ENCODE measurements around the gene PCBP4.
"Not testable (repeated sequence)": the region's sequence is repeated elsewhere in the genome, so short reads cannot be mapped to it uniquely, and the experiment has no call there.

Gene PCBP4

GRCh38 chr3:52001443-52001974, 34.3 kb upstream of the PCBP4 start:
- peaks cover 13% of the 10 kb centered on the region for H3K4me1 Mint-ChIP-seq (ENCODE audit: low read depth)
- H3K27me3 Mint-ChIP-seq (ENCODE audit: low read depth) = peaks cover 13% of the 10 kb centered on the region
- no peaks in the 10 kb centered on the region for H3K9me3 Mint-ChIP-seq
- no peak overlapping the region for H3K4me3 Mint-ChIP-seq
- peak; percentile 77 for DNase-seq (ENCODE audit: low spot score)
- no peaks in the 10 kb centered on the region for H3K36me3 Mint-ChIP-seq (ENCODE audit: low read depth)
- peak overlapping the region; percentile 12 for H3K27ac Mint-ChIP-seq

DNA sequence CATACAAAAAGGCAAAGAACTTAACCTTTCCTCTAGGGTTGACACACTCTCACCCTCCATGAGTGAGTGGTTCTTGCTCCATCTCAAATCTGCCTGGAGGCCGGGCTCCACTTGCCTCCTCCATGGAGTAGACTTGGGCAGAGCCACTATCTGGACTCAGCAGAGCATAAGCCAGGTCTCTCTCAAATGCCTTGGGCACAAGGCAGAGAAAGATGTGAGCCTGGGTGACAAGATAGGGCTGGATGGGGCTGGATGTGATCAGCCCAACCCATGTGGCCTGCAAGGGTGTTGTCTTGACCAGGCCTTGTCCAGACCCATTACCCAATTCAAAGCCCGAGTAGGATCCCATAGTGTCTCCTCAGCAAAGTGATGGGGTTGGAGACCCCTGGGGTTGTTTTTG, 32.6 kb upstream of the PCBP4 start:
- Mint-ChIP-seq H3K27ac (no peak overlapping the region), H3K36me3 (ENCODE audit: low read depth) (peaks cover 11% of the 10 kb centered on the region), H3K9me3 (no peaks in the 10 kb centered on the region), H3K4me1 (ENCODE audit: low read depth) (peaks cover 10% of the 10 kb centered on the region), H3K4me3 (no peak overlapping the region), H3K27me3 (ENCODE audit: low read depth) (peaks cover 13% of the 10 kb centered on the region)
- DNase-seq (ENCODE audit: low spot score) = no peak

DNA sequence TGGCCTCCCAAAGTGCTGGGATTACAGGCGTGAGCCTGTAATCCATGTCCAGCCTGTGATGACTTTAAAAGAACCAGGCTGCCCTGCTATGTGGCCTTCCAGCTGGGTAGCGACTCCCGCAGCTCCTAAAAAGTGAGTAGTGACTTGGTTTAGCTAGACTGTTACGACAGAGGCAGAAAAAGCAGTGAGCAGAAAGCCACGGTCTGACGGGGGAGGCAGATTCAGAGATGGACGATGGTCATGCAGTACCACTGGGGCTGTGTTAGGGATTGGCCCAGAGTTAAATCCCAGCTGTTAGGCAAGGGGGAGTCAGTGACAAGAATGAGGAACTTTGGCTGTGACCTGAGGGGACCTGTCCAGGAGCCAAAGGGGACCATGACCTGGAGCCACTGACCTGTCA, 31.5 kb upstream of the PCBP4 start:
- H3K4me3 Mint-ChIP-seq = no peak overlapping the region
- H3K27me3 Mint-ChIP-seq (ENCODE audit: low read depth) = peaks cover 13% of the 10 kb centered on the region
- DNase-seq (ENCODE audit: low spot score) = no peak
- H3K27ac Mint-ChIP-seq = no peak overlapping the region
- no peaks in the 10 kb centered on the region for H3K9me3 Mint-ChIP-seq
- H3K4me1 Mint-ChIP-seq (ENCODE audit: low read depth) = peaks cover 19% of the 10 kb centered on the region
- H3K36me3 Mint-ChIP-seq (ENCODE audit: low read depth) = peaks cover 22% of the 10 kb centered on the region

GRCh38 chr3:51997935-51998596, 30.8 kb upstream of the PCBP4 start:
- Mint-ChIP-seq H3K9me3 (no peaks in the 10 kb centered on the region), H3K4me1 (ENCODE audit: low read depth) (peaks cover 21% of the 10 kb centered on the region), H3K27ac (no peak overlapping the region), H3K4me3 (no peak overlapping the region), H3K27me3 (ENCODE audit: low read depth) (peaks cover 13% of the 10 kb centered on the region), H3K36me3 (ENCODE audit: low read depth) (peaks cover 28% of the 10 kb centered on the region)
- DNase-seq (ENCODE audit: low spot score) = no peak

- DNase-seq (ENCODE audit: low spot score) = no peak
- Mint-ChIP-seq H3K4me3 (no peak overlapping the region), H3K27me3 (ENCODE audit: low read depth) (peaks cover 13% of the 10 kb centered on the region), H3K27ac (no peak overlapping the region), H3K36me3 (ENCODE audit: low read depth) (peaks cover 34% of the 10 kb centered on the region), H3K9me3 (no peaks in the 10 kb centered on the region), H3K4me1 (ENCODE audit: low read depth) (peaks cover 24% of the 10 kb centered on the region)
Observed at GRCh38 chr3:51997172-51997571, 29.9 kb upstream of the PCBP4 start.

GRCh38 chr3:51995346-51996163, 28.3 kb upstream of the PCBP4 start, which contains the start of gene RPL29:
Gene RPL29 (minus strand): TSS chr3:51995895. CDS start chr3:51995461, 434 bp downstream.
- H3K27ac Mint-ChIP-seq = peak within 1 kb of the TSS; percentile 100
- DNase-seq (ENCODE audit: low spot score) = peak; percentile 89
- peaks cover 37% of the 10 kb centered on the region for H3K36me3 Mint-ChIP-seq (ENCODE audit: low read depth)
- no peaks in the 10 kb centered on the region for H3K9me3 Mint-ChIP-seq
- peaks cover 13% of the 10 kb centered on the region for H3K27me3 Mint-ChIP-seq (ENCODE audit: low read depth)
- peak within 1 kb of the TSS; percentile 100 for H3K4me3 Mint-ChIP-seq
- peaks cover 26% of the 10 kb centered on the region for H3K4me1 Mint-ChIP-seq (ENCODE audit: low read depth)

DNA sequence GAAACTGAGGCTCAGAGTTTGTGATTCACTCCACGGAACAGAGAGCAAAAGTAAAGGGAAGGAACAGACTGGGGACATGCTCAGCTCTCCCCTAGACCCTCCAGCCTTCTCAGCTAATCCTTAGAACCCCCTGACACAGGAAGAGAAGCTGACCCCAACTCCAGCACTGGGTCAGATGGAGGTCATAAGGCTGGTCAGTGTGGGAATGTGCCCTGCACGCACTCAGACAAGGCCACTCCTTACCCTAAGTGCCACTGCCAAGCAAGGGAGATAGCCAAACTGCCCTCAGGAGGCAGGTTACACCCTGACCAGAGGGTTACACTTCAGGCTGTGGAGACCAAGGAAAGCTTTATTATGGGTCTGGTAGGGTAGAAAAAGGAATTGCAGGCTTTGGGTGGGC, 27.3 kb upstream of the PCBP4 start:
- Mint-ChIP-seq H3K27me3 (ENCODE audit: low read depth) (peaks cover 9% of the 10 kb centered on the region), H3K4me3 (peak overlapping the region; percentile 100), H3K36me3 (ENCODE audit: low read depth) (peaks cover 37% of the 10 kb centered on the region), H3K9me3 (no peaks in the 10 kb centered on the region), H3K4me1 (ENCODE audit: low read depth) (peaks cover 26% of the 10 kb centered on the region), H3K27ac (peak overlapping the region; percentile 100)
- DNase-seq (ENCODE audit: low spot score) = no peak

DNA sequence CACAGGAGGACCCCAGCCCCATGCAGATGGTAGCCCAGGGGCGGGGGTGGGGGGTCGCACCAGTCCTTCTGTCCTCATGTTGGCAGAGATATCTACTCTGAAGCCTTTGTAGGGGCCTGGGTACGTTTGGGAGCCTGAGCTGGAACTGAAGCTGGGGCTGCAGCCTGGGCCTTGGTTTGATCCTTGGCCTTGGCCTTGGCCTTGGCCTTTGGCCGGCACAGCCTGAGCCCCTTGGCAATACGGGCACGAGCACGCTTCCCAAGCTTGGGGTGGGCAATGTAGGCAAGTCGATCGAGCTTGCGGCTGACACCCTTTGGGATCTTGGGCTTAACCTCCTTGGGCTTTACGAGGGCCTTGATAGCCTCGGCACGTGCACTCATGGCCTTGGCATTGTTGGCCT, 26.4 kb upstream of the PCBP4 start:
- Mint-ChIP-seq H3K4me3 (peak overlapping the region; percentile 100), H3K4me1 (ENCODE audit: low read depth) (peaks cover 26% of the 10 kb centered on the region), H3K36me3 (ENCODE audit: low read depth) (peaks cover 37% of the 10 kb centered on the region)
- H3K27ac Mint-ChIP-seq; H3K27me3 Mint-ChIP-seq (ENCODE audit: low read depth); H3K9me3 Mint-ChIP-seq; DNase-seq (ENCODE audit: low spot score): not testable (repeated sequence)

- Mint-ChIP-seq H3K36me3 (ENCODE audit: low read depth) (peaks cover 37% of the 10 kb centered on the region), H3K9me3 (no peaks in the 10 kb centered on the region), H3K4me3 (no peak overlapping the region), H3K27me3 (ENCODE audit: low read depth) (peaks cover 2% of the 10 kb centered on the region), H3K27ac (no peak overlapping the region), H3K4me1 (ENCODE audit: low read depth) (peaks cover 24% of the 10 kb centered on the region)
- no peak for DNase-seq (ENCODE audit: low spot score)
Observed at GRCh38 chr3:51992017-51992682, 24.9 kb upstream of the PCBP4 start.

GRCh38 chr3:51990501-51990971, 23.3 kb upstream of the PCBP4 start:
- H3K27ac Mint-ChIP-seq; H3K9me3 Mint-ChIP-seq; H3K27me3 Mint-ChIP-seq (ENCODE audit: low read depth); DNase-seq (ENCODE audit: low spot score); H3K4me3 Mint-ChIP-seq: not testable (repeated sequence)
- H3K36me3 Mint-ChIP-seq (ENCODE audit: low read depth) = peaks cover 33% of the 10 kb centered on the region
- H3K4me1 Mint-ChIP-seq (ENCODE audit: low read depth) = peaks cover 20% of the 10 kb centered on the region

DNA sequence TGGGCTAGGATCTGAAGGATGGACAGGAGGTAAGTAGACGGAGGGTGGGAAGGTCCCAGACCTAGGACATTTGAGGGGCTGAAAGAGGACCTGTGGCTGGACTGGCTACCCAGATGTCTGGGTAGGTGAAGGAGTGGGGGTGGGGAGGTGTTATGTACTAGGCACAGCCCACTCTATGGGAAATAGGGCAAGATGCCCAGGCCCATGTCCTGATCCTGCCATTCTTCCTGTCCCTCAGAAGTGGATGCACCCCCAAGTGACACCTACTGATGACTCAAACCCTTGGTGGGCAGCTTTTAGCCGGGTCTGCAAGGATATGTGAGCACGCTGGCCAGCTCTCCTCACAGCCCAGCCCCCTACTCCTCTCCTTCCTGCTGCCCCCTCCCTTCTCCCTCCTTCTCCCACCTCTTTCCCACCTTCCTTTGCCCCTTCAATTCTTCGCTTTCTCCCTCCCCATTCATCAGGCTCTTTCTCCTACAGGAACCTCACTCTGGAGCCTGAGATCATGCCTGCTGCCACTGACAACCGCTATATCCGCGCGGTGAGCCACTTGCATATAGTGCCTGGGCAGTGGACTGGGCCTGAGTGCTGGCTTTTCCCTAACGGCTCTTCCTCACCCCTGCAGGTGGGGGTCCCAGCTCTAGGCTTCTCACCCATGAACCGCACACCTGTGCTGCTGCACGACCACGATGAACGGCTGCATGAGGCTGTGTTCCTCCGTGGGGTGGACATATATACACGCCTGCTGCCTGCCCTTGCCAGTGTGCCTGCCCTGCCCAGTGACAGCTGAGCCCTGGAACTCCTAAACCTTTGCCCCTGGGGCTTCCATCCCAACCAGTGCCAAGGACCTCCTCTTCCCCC, 21.3 kb upstream of the PCBP4 start:
- H3K4me1 Mint-ChIP-seq (ENCODE audit: low read depth) = peaks cover 15% of the 10 kb centered on the region
- H3K9me3 Mint-ChIP-seq = no peaks in the 10 kb centered on the region
- no peak overlapping the region for H3K4me3 Mint-ChIP-seq
- no peaks in the 10 kb centered on the region for H3K27me3 Mint-ChIP-seq (ENCODE audit: low read depth)
- no peak for DNase-seq (ENCODE audit: low spot score)
- H3K36me3 Mint-ChIP-seq (ENCODE audit: low read depth) = peaks cover 13% of the 10 kb centered on the region
- peak overlapping the region; percentile 53 for H3K27ac Mint-ChIP-seq

DNA sequence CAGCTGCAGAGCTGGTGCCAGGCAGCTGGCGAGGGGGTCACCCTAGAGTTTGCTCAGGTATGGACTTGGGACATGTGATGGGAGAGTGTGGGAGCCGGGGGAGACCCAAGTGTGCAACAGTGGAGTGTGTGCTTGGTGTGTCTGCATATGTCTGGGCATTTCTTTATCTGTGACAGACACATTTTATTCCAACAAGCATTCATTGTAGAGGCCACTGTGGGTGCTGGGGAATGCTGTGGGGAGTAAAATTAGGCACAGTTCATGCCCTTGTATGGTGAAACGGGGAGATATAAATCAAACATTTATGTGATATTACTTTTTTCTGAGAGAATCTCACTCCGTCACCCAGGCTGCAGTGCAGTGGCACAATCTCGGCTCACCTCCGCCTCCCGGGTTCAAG, 20.3 kb upstream of the PCBP4 start:
- Mint-ChIP-seq H3K9me3 (no peaks in the 10 kb centered on the region), H3K4me3 (no peak overlapping the region), H3K27me3 (ENCODE audit: low read depth) (no peaks in the 10 kb centered on the region), H3K36me3 (ENCODE audit: low read depth) (peaks cover 6% of the 10 kb centered on the region), H3K27ac (no peak overlapping the region), H3K4me1 (ENCODE audit: low read depth) (peaks cover 17% of the 10 kb centered on the region)
- no peak for DNase-seq (ENCODE audit: low spot score)
